Measurements from ENCODE around the gene MRPS26.
"Not testable (repeated sequence)": the region's sequence is repeated elsewhere in the genome, so short reads cannot be mapped to it uniquely, and the experiment has no call there.

MRPS26 gene

DNA sequence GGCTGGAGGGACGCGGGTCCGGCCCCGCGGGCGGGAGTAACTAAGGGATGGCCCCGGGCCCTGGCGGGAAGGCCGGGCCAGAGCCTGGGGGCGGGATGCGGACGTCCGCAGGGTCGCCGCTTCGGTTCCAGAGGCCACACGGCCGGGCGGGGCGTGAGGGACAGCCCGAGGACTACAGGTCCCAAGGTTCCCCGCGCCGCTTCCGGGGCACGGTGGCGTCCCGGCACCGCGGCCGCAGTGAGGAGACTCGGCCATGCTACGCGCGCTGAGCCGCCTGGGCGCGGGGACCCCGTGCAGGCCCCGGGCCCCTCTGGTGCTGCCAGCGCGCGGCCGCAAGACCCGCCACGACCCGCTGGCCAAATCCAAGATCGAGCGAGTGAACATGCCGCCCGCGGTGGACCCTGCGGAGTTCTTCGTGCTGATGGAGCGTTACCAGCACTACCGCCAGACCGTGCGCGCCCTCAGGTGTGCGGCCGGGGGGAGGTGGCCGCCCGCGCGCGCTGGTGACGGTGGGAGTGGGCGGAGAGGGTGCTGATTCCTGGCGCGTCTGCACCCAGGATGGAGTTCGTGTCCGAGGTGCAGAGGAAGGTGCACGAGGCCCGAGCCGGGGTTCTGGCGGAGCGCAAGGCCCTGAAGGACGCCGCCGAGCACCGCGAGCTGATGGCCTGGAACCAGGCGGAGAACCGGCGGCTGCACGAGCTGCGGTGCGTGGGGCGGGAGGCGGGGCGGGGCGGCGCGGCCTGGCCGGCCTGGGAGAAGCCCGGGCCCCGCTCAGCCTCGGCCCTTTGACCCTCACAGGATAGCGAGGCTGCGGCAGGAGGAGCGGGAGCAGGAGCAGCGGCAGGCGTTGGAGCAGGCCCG, at the start of gene MRPS26:
MRPS26 (plus strand) TSS at position 237 of the 861 bp plus-strand sequence; CDS start at position 254, 17 bp downstream.
- FAIRE-seq, result peak; percentile 89
- DNase-seq (ENCODE audit: insufficient read length, low spot score), result peak; percentile 96

- DNase-seq (ENCODE audit: insufficient read length, low spot score), result no peak
- FAIRE-seq, result no peak
Measured at GRCh38 chr20:2998728-2999127, 47.1 kb upstream of the MRPS26 start.

- no peak for DNase-seq (ENCODE audit: insufficient read length, low spot score)
- FAIRE-seq, result peak; percentile 94
Measured at GRCh38 chr20:3000852-3001523, 44.9 kb upstream of the MRPS26 start.

DNA sequence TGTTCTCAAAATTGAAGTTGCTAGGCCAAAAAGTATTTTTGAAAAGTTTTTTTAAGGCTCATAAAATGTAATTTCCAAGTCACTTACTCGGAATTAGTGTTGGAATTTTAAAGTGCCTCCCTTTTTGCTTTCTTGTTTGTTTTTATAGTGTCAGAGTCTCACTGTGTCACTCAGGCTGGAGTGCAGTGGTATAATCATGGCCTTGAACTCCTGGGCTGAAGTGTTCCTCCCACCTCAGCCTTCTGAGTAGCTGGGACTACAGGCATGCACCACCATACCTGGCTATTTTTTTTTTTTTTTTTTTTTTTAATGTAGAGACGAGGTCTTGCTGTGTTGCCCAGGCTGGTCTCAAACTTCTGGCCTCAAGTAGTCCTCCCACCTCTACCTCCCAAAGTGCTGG, 42.4 kb upstream of the MRPS26 start:
- no peak for FAIRE-seq

DNA sequence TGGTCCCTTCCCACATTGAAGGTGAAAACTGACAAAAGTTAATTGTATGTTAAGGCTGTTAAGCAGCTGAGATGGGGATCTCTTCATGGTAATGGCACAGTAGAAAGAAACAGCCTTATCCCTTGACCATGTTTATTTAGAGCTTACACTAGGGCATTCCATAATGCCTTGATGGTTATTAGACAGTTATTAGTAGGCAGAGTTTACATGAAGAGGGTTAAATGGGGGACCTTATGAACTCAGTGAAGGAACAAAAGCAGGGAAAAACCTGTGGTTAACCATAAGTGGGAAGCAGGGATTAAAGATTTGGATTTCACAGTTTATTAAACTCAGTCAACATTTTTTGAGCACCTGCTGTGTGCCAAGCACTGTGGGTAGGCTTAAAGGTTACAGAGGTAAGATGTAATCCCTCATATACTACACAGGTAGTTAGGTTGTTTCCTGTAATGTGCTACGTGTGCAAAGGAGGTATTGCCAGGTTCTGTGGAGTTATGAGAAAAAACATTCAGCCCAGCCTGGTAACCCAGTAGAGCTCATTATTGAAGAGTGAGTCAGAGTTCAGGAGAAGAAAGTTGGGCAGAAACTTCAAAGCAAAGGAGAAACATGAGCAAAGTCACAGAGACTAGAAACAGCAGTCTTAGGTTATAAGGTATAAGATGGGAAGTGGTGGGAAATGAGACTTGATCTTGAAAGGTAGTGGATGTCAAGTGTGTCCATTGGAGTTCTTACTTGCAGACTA, 34.7 kb upstream of the MRPS26 start:
- DNase-seq (ENCODE audit: insufficient read length, low spot score) (no peak), FAIRE-seq (no peak)

More for the DNA sequence above, 42.4 kb upstream of the MRPS26 start:
- no peak for DNase-seq (ENCODE audit: insufficient read length, low spot score)

- FAIRE-seq (no peak), DNase-seq (ENCODE audit: insufficient read length, low spot score) (no peak)
Measured at GRCh38 chr20:3011752-3012151, 34.1 kb upstream of the MRPS26 start.

DNA sequence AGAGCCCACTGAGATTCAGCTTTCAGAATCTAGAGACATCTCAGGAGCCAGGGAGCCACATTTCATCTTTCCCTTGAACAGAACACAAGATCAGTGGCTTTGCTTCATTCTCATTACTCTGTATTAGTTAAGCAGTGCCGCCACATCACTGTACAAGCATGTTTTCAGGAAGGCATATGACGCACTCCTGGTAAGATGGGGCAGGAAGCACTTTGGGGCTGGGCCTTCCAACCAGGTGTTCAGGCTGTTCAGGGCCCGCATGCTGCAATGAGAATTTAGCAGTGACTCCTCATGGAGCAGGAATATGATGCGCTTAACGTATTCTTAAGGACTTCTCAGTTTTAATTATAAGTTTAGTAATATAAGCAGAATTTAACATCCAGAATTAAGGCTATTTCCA, 32.1 kb upstream of the MRPS26 start:
- FAIRE-seq (no peak), DNase-seq (ENCODE audit: insufficient read length, low spot score) (no peak)

DNA sequence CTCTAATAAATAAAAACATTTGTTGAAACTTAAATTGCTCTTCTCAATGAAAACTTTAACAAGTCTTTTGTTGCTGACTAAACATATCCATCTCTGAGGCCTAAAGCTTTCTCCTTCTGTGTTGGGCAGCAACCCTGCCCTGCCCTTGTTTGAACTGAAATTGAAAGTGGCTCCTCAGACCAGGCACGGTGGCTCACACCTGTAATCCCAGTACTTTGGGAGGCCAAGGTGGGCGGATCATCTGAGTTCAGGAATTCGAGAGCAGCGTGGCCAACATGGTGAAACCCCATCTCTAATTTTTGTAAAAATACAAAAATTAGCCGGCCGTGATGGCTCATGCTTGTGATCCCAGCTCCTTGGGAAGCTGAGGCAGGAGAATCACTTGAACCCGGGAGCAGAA, 31.7 kb upstream of the MRPS26 start:
- no peak for DNase-seq (ENCODE audit: insufficient read length, low spot score)

DNA sequence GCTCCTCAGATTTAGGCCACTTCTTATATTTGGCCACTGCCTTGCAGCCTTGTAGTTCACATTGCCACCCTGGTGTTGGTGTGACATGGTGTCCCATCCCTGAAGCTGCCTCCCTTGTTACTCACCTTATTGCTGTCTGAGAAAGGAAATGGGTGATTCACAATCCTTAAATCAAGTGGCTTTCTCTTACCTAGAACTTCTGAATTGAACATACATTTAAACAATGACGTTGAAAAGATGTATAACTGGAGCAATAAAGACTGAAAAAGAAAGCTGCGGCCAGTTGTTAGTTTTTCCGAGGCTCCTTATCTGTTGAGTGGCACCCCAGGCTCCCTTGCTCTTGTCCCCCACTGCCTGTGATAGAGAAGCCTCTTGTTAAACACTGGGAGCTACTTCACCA, 31.2 kb upstream of the MRPS26 start:
- DNase-seq (ENCODE audit: insufficient read length, low spot score), result no peak
- no peak for FAIRE-seq

More for the DNA sequence above, 31.7 kb upstream of the MRPS26 start:
- no peak for FAIRE-seq

DNA sequence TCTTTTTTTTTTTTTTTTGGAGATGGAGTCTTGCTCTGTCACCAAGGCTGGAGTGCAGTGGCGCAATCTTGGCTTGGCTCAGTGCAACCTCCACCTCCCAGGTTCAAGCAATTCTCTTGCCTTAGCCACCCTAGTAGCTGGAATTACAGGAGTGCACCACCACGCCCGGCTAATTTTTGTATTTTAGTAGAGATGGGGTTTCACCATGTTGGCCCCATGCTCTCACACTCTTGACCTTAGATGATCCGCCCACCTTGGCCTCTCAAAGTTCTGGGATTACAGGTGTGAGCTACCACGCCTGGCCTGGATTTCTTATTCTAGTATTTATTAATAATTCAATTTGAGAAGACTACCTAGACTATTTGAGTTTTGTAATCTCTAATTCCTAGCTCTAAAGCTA, 30.6 kb upstream of the MRPS26 start:
- FAIRE-seq; DNase-seq (ENCODE audit: insufficient read length, low spot score): not testable (repeated sequence)

- FAIRE-seq (no peak), DNase-seq (ENCODE audit: insufficient read length, low spot score) (no peak)
Measured at GRCh38 chr20:3021327-3021726, 24.5 kb upstream of the MRPS26 start.

GRCh38 chr20:3021777-3022176, 24.1 kb upstream of the MRPS26 start:
- DNase-seq (ENCODE audit: insufficient read length, low spot score) (no peak), FAIRE-seq (no peak)

GRCh38 chr20:3022559-3023490, 23.0 kb upstream of the MRPS26 start:
- not testable (repeated sequence) for FAIRE-seq; DNase-seq (ENCODE audit: insufficient read length, low spot score)

GRCh38 chr20:3027987-3028386, 17.9 kb upstream of the MRPS26 start:
- DNase-seq (ENCODE audit: insufficient read length, low spot score) (no peak), FAIRE-seq (no peak)

DNA sequence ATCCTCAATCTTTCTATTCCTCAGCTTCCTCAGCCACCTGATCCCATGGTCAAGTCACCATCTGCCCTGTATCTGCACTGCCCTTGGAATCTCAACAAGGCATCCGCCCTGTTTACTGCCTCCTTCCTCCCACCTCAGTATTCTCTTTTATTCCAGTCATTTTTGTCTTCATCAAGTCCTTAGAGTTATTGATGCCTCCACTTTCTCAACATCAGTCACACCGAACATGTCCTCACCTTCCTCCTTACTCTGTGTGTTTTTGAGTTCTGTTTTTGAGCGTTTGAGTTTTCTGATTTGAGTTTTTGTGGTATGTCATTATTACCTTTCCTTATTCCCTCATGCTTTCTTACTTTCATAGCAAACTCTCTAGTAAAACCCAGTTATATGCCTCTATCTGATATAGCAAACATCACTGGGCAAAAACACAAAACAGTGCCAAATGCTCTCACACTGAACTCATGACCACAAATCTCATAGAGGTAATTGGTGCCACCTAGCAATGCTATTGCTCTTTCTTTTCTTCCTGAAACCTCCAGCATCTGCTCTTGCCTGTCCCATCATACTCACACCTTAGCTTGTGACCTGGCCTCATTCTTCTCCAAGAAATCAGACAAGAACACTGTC, 14.2 kb upstream of the MRPS26 start:
- FAIRE-seq (no peak), DNase-seq (ENCODE audit: insufficient read length, low spot score) (no peak)

DNA sequence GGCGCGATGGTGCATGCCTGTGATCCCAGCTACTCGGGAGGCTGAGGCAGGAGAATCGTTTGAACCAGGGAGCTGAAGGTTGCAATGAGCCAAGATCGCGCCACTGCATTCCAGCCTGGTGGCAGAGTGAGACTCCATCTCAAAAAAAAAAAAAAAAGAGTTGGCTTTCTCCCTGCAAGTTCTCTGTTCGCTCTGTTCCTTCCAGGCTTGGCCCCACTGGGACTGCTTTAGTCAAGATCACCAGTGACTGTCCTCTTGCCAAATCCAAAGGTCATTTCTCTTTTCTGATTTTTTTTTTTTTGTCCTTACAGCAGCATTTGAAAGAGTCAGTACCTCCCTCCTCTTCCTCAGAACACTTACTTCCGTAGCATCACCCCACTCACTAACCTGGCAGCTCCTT, 13.2 kb upstream of the MRPS26 start:
- FAIRE-seq, result no peak
- DNase-seq (ENCODE audit: insufficient read length, low spot score), result no peak

DNA sequence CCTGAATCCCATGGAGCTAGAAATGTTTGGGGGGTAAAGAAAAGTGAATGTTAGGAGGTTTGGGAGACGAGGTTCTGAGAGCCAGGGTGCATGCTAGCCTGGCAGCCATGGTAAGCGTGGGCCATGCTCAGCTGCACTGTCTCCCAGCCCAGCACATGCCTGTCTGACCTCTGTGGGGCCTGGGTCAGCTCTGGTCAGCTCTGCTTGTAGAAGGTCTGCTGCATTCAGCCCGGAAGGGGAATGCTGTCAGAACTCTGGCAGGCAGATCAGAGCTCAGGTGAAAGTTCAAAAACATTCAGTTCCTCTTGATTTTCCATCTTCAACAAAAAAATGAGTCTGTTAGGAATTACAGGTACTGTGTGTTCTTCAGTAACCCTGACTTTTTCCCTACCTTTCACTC, 8.2 kb upstream of the MRPS26 start:
- DNase-seq (ENCODE audit: insufficient read length, low spot score) (no peak), FAIRE-seq (no peak)

- no peak for DNase-seq (ENCODE audit: insufficient read length, low spot score)
- FAIRE-seq, result no peak
Measured at GRCh38 chr20:3038454-3038853, 7.4 kb upstream of the MRPS26 start.

GRCh38 chr20:3039426-3039825, 6.4 kb upstream of the MRPS26 start:
- FAIRE-seq (no peak), DNase-seq (ENCODE audit: insufficient read length, low spot score) (no peak)

GRCh38 chr20:3040086-3040485, 5.8 kb upstream of the MRPS26 start:
- FAIRE-seq (no peak), DNase-seq (ENCODE audit: insufficient read length, low spot score) (no peak)
